GM12875 (cell line): ENCODE results near the gene CAMKK1.

Experiments used
- H3K4me3 ChIP-seq: one replicate; pipeline ENCODE4 v1.5.1; 2011; ENCODE audit warnings: low read depth, low read length, control low read depth
- TF ChIP-seq, protein P1 (sequence below): IDR thresholded peaks from 2 replicates; pipeline ENCODE4 v1.5.1; 2011; ENCODE audit warnings: low read depth, mild to moderate bottlenecking, control low read depth, inconsistent platforms, low read length, moderate library complexity, borderline replicate concordance; ENCODE audit not compliant: insufficient read depth

CAMKK1 gene

DNA sequence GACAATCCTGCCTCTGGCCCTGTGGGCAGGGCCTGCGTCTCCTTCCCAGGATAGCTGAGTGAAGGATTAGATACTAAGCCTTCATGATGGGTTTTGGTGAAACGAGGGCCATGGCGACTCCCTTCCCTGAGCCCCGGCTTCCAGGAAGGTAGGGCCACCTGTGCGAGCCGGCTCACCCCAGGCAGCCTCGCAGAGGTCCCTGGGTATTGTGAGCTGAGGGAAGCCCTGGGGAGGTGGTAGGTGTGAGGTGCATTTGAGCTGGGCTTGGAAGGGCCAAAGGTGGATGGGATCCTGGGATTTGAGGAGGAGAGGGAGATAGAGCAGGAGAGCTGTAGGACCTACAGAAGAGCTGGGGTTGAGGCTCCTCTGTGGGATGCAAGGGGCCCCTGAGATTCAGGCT is 29.9 kb upstream of the CAMKK1 start:
- no peak overlapping the region for H3K4me3 ChIP-seq
- TF ChIP-seq, protein P1, sequence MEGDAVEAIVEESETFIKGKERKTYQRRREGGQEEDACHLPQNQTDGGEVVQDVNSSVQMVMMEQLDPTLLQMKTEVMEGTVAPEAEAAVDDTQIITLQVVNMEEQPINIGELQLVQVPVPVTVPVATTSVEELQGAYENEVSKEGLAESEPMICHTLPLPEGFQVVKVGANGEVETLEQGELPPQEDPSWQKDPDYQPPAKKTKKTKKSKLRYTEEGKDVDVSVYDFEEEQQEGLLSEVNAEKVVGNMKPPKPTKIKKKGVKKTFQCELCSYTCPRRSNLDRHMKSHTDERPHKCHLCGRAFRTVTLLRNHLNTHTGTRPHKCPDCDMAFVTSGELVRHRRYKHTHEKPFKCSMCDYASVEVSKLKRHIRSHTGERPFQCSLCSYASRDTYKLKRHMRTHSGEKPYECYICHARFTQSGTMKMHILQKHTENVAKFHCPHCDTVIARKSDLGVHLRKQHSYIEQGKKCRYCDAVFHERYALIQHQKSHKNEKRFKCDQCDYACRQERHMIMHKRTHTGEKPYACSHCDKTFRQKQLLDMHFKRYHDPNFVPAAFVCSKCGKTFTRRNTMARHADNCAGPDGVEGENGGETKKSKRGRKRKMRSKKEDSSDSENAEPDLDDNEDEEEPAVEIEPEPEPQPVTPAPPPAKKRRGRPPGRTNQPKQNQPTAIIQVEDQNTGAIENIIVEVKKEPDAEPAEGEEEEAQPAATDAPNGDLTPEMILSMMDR: no peak

DNA sequence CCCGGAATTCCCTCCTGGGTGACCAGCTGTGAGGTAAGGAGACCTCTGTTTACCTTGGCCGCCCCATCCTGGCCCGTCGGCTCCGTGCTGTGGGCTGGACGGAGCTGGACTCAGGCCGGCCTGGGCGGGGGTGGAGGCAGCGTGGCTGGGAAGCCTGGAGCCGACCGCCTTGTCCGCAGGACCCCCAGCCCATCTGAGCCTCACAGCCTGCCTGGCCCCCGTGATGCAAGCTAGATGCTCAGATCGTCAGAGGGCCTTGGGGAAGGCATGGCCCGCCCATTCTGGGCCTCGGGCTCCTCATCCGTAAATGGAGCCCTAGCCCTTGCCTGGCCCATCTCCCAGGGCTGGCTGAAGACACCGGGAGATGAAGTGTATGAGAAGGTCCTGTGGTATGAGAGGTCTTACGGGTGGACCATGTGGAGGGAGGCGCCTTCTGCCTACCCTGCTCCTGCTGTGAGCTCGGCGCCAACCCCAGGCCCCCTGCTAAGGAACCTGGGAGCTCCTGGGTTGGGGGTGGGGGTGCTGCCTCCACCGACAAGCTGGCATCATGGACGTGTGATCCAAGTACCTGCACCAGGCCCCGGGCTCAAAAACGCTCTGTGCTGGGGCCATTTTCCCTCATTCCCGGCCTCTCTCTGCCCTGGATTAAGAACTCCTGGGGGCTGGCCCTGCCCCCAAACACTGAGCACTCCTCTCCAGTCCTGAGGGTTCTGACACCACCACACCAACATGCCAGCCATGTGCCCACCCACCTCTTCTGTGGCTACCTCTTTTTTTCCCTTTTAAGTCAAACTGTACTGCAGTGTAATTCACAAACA is 28.9 kb upstream of the CAMKK1 start:
- no peak overlapping the region for H3K4me3 ChIP-seq
- TF ChIP-seq, protein P1: no peak

DNA sequence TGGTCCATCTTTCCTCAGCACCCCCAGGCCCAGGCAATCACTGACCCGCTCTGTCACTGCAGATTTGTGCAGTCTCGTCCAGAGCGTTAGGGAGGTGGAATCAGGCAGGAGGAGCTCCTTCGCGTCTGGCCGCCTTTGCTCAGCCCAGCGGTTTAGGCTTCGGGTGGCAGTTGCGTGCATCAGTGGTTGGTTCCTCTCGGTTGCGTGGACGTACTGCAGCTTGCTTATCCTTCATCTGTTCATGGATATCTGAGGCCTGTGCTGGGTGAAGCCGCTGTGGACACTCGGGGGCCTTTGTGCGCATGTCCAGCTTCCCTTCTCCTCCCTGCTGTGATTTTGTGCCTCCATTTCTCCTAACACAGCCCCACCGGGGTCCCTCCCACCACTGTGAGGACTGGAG is 28.2 kb upstream of the CAMKK1 start:
- TF ChIP-seq, protein P1: no peak

DNA sequence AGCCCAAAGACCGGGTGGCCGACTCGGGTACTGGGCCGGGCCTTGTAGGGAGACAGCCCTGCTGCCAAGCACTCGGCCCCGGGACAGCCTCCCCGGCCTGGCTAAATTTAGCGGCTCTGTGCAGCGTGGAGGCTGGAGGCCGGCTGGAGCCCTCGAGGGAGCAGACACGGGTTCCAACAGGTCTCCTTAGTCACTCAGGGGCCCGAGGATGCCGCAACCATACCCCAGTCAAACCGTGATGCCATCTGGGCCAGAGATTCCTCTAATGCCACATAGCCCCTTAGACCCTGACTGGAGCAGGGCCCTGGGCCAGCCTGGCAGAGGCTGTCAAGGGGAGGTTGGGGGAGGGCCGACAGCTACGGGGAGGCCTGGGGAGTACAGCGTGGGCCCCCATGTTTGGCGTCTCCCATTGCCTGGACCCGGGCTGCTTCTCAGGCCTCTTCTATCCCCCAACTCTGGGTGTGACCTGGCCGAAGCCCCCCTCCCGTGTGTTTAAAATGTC is 26.3 kb upstream of the CAMKK1 start:
- no peak overlapping the region for H3K4me3 ChIP-seq
- TF ChIP-seq, protein P1: no peak

More for the DNA sequence above, 28.2 kb upstream of the CAMKK1 start:
- H3K4me3 ChIP-seq: no peak overlapping the region

DNA sequence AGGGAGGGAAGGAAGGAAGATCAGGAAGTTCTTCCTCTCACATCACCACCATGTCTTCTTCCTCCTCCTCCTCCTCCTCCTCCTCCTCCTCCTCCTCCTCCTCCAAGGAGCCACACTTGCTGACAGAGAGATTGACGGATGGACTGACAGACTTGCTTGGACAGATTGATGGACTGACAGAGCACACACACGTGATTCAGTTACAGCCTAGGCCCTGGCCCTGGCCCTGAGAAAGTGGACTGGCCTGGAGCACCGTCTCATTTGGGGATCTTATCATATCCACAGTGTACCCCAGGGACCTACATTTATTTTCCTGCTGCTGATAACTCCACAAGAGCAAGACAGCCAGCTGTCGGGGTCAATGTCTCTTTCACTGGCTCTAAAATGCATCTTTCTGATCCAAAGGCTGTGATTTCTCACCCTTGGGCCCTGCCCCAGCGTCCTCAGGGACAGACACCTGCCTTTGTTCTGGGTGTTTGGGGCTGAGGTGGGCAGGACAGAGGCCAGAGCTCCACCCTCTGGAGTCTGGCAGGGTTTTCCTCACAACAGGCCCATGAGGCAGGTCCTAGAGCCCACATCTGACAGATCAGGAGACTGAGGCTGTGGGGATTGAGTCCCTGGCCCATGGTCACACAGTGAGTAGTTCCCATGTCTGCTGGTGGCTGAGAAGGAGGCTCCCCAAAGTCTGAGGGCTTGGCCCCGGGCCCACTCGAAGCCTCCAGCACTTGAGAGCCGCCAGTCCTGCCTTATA is 25.7 kb upstream of the CAMKK1 start:
- no peak overlapping the region for H3K4me3 ChIP-seq
- TF ChIP-seq, protein P1: no peak

DNA sequence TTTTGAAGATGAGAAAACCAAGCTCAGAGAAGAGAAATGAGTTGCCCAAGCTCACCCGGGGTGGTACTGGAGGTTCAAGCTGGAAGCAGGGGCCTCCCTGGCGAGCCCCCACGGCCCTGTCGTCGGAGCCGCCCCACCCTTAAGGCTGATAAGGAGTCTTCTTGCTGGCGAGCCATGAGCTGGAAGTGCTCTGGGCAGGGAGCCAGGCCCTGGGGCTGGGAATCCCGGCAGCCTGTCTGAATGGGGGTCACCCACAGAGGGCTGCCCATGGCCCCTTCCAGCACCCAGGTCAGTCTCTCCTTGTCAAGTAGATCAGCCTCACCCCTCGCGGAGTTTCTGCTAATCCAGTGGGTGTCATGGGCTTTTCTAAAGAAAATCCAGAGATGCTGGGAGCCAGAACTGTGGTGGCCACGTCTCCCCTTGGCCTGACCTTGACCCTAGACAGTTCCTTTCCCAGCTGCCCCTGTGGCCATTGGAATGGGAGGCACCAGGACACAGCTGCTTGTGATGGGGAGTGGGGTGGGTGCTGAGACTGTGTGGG is 24.6 kb upstream of the CAMKK1 start:
- no peak overlapping the region for H3K4me3 ChIP-seq

More for the DNA sequence above, 24.6 kb upstream of the CAMKK1 start:
- TF ChIP-seq, protein P1: no peak
